Body of pancreas (tissue), 4 donors: ENCODE data around the gene TSHZ2.

Source experiments
- POLR2A ChIP-seq, 3 donors: fragments of 450-650 bp; IDR thresholded peaks; one replicate each; pipeline ENCODE4 v1.6.1; 2016; ENCODE audit warnings: antibody characterized with exemption in 3 of 3, mild to moderate bottlenecking in 2 of 3
- TF ChIP-seq, protein P1 (sequence below), 7 experiments: fragments of 450-650 bp in 4 of 7; fragments of 200-600 bp in 3 of 7; sonication (generic) in 3 of 7; IDR thresholded peaks; one replicate each; pipeline ENCODE4 v1.5.1; 2016 to 2019; ENCODE audit warnings: antibody characterized with exemption in 7 of 7

- TF ChIP-seq POLR2A (IDR thresholded peaks at IDR 0.05) = no peak
- TF ChIP-seq, protein P1, sequence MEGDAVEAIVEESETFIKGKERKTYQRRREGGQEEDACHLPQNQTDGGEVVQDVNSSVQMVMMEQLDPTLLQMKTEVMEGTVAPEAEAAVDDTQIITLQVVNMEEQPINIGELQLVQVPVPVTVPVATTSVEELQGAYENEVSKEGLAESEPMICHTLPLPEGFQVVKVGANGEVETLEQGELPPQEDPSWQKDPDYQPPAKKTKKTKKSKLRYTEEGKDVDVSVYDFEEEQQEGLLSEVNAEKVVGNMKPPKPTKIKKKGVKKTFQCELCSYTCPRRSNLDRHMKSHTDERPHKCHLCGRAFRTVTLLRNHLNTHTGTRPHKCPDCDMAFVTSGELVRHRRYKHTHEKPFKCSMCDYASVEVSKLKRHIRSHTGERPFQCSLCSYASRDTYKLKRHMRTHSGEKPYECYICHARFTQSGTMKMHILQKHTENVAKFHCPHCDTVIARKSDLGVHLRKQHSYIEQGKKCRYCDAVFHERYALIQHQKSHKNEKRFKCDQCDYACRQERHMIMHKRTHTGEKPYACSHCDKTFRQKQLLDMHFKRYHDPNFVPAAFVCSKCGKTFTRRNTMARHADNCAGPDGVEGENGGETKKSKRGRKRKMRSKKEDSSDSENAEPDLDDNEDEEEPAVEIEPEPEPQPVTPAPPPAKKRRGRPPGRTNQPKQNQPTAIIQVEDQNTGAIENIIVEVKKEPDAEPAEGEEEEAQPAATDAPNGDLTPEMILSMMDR (IDR thresholded peaks at IDR 0.05) = no peak
Observed at GRCh38 chr20:53530440-53530839, 558.3 kb downstream of the TSHZ2 start.
